GM21515 (cell line): Measurements from ENCODE around the gene SMAD6.
"Not testable (repeated sequence)": the region's sequence is repeated elsewhere in the genome, so short reads cannot be mapped to it uniquely, and the experiment has no call there.

Experiments used
- ATAC-seq: cut with Tn5 transposase; IDR thresholded peaks from one replicate; pipeline ENCODE4 v1.9.1; 2021; ENCODE audit not compliant: unreplicated experiment

The SMAD6 gene

GRCh38 chr15:66675446-66675845 is 26.6 kb upstream of the SMAD6 start:
- no peak for ATAC-seq

- no peak for ATAC-seq
Observed at GRCh38 chr15:66677336-66677735, 24.7 kb upstream of the SMAD6 start.

GRCh38 chr15:66679061-66679656 is 22.9 kb upstream of the SMAD6 start:
- no peak for ATAC-seq

GRCh38 chr15:66679657-66680108 is 22.4 kb upstream of the SMAD6 start:
- no peak for ATAC-seq

GRCh38 chr15:66680502-66680901 is 21.5 kb upstream of the SMAD6 start:
- no peak for ATAC-seq

- ATAC-seq: no peak
Observed at GRCh38 chr15:66681395-66681794, 20.6 kb upstream of the SMAD6 start.

GRCh38 chr15:66682246-66682645 is 19.8 kb upstream of the SMAD6 start:
- ATAC-seq: no peak

GRCh38 chr15:66682865-66683264 is 19.2 kb upstream of the SMAD6 start:
- no peak for ATAC-seq

- ATAC-seq: no peak
Observed at GRCh38 chr15:66684136-66684681, 17.8 kb upstream of the SMAD6 start.

GRCh38 chr15:66685638-66686150 is 16.3 kb upstream of the SMAD6 start:
- no peak for ATAC-seq

GRCh38 chr15:66690912-66691311 is 11.1 kb upstream of the SMAD6 start:
- ATAC-seq: not testable (repeated sequence)

GRCh38 chr15:66691727-66692126 is 10.3 kb upstream of the SMAD6 start:
- ATAC-seq: no peak

GRCh38 chr15:66692391-66692790 is 9.6 kb upstream of the SMAD6 start:
- no peak for ATAC-seq

- no peak for ATAC-seq
Observed at GRCh38 chr15:66692808-66693596, 9.0 kb upstream of the SMAD6 start.

- no peak for ATAC-seq
Observed at GRCh38 chr15:66696770-66697169, 5.3 kb upstream of the SMAD6 start.

GRCh38 chr15:66698318-66698961 is 3.6 kb upstream of the SMAD6 start:
- ATAC-seq: no peak

GRCh38 chr15:66698971-66699370 is 3.1 kb upstream of the SMAD6 start:
- no peak for ATAC-seq

GRCh38 chr15:66700412-66700801 is 1.6 kb upstream of the SMAD6 start:
- ATAC-seq: no peak

- ATAC-seq: peak; percentile 55
Observed at GRCh38 chr15:66700802-66701421, 1.1 kb upstream of the SMAD6 start.

- no peak for ATAC-seq
Observed at GRCh38 chr15:66701422-66702034, 508 bp upstream of the SMAD6 start.
